IMR-90 (cell line): ENCODE data around the gene ZBTB26. TPM values are rescaled to one million over a fixed set of nuclear protein-coding genes. Genes with fewer than 3 reads are reported as not detected.

Source experiments
- ATAC-seq: fragments of 200-7000 bp; cut with Tn5 transposase; 2 replicates; pipeline ENCODE4 v1.9.1; 2020; ENCODE audit warnings: low read depth, mild to moderate bottlenecking, moderate library complexity
- BruUV-seq: library from RNA; stranded (reverse); fragments of 400-500 nt; replicated peaks from 2 replicates; lab custom pipeline; 2021; lab: Mats Ljungman, UMichigan
- CTCF ChIA-PET: fragments of 300-600 bp; formaldehyde crosslinking; extraction: SDS; loops from one replicate; lab custom pipeline; 2021; ENCODE audit warnings: antibody characterized with exemption; lab: Yijun Ruan, JAX
- POLR2A ChIA-PET: fragments of 300-600 bp; sonication (Branson Sonifier 250); formaldehyde crosslinking; loops from one replicate; lab custom pipeline; 2022; ENCODE audit warnings: antibody characterized with exemption; ENCODE audit not compliant: unreplicated experiment; lab: Charles Lee
- DNase-seq: peaks from one replicate; pipeline ENCODE4 v3.0.0; 2013
- H2AFZ ChIP-seq: replicated peaks from 2 replicates; pipeline ENCODE3; 2013; ENCODE audit warnings: low read length, mild to moderate bottlenecking; ENCODE audit not compliant: poor library complexity
- H2AK5ac ChIP-seq: 2 replicates; pipeline ENCODE4 v1.6.1; 2013; ENCODE audit warnings: low read depth, low read length, inconsistent platforms
- H2AK9ac ChIP-seq: replicated peaks from 2 replicates; pipeline ENCODE3; 2013; ENCODE audit warnings: mild to moderate bottlenecking, low read depth, low read length, moderate library complexity; ENCODE audit not compliant: poor library complexity
- H2BK120ac ChIP-seq: 2 replicates; pipeline ENCODE4 v1.6.1; 2013; ENCODE audit warnings: low read depth, low read length, inconsistent platforms
- H2BK15ac ChIP-seq: 3 replicates; pipeline ENCODE4 v1.6.1; 2013; ENCODE audit warnings: low read depth, low read length, inconsistent platforms
- H2BK20ac ChIP-seq: 2 replicates; pipeline ENCODE4 v1.6.1; 2013; ENCODE audit warnings: low read depth, mild to moderate bottlenecking, inconsistent platforms, low read length, moderate library complexity
- H2BK5ac ChIP-seq: 2 replicates; pipeline ENCODE4 v1.6.1; 2013; ENCODE audit warnings: mild to moderate bottlenecking, low read depth, low read length, inconsistent platforms; ENCODE audit not compliant: poor library complexity, severe bottlenecking
- H3K14ac ChIP-seq: replicated peaks from 2 replicates; pipeline ENCODE4 v1.6.1; 2013; ENCODE audit warnings: low read depth, low read length, inconsistent platforms
- H3K18ac ChIP-seq: 2 replicates; pipeline ENCODE4 v1.6.1; 2013; ENCODE audit warnings: low read depth, low read length, control low read depth
- H3K23ac ChIP-seq: 2 replicates; pipeline ENCODE4 v1.6.1; 2013; ENCODE audit warnings: low read depth, low read length, inconsistent platforms
- H3K27ac ChIP-seq: 2 replicates; pipeline ENCODE4 v1.5.1; 2013; ENCODE audit warnings: mild to moderate bottlenecking, control low read depth, low read length; ENCODE audit not compliant: insufficient read depth
- H3K27me3 ChIP-seq: 2 replicates; pipeline ENCODE4 v1.6.1; 2013; ENCODE audit warnings: low read length; ENCODE audit not compliant: control insufficient read depth, insufficient read depth
- H3K36me3 ChIP-seq: 2 replicates; pipeline ENCODE4 v1.6.1; 2013; ENCODE audit warnings: low read length, mixed read lengths; ENCODE audit not compliant: control insufficient read depth, insufficient read depth
- H3K4ac ChIP-seq: 2 replicates; pipeline ENCODE4 v1.6.1; 2013; ENCODE audit warnings: low read depth, low read length, inconsistent platforms
- H3K4me1 ChIP-seq: 2 replicates; pipeline ENCODE4 v1.6.1; 2013; ENCODE audit warnings: low read length, mixed read lengths; ENCODE audit not compliant: control insufficient read depth, insufficient read depth
- H3K4me2 ChIP-seq: 2 replicates; pipeline ENCODE4 v1.6.1; 2013; ENCODE audit warnings: low read depth, mild to moderate bottlenecking, control low read depth, low read length, moderate library complexity
- H3K4me3 ChIP-seq: 2 replicates; pipeline ENCODE4 v1.5.1; 2013; ENCODE audit warnings: low read depth, mild to moderate bottlenecking, control low read depth, low read length, moderate library complexity; ENCODE audit not compliant: insufficient read depth
- H3K56ac ChIP-seq: 2 replicates; pipeline ENCODE4 v1.6.1; 2013; ENCODE audit warnings: low read length, inconsistent platforms; ENCODE audit not compliant: insufficient read depth; ENCODE audit errors: extremely low read depth
- H3K79me1 ChIP-seq, 2 experiments: 2 replicates each; pipeline ENCODE4 v1.6.1; 2013; ENCODE audit warnings: low read length in 2 of 2, inconsistent platforms in 1 of 2, low read depth in 1 of 2
- H3K9ac ChIP-seq: 2 replicates; pipeline ENCODE4 v1.6.1; 2013; ENCODE audit warnings: low read depth, low read length, control low read depth
- H3K9me1 ChIP-seq: 2 replicates; pipeline ENCODE4 v1.6.1; 2013; ENCODE audit warnings: low read length, inconsistent platforms; ENCODE audit not compliant: insufficient read depth
- H3K9me3 ChIP-seq: 2 replicates; pipeline ENCODE4 v1.6.1; 2013; ENCODE audit warnings: low read length; ENCODE audit not compliant: control insufficient read depth, insufficient read depth
- H4K20me1 ChIP-seq: 2 replicates; pipeline ENCODE4 v1.6.1; 2013; ENCODE audit warnings: low read length, inconsistent platforms; ENCODE audit not compliant: insufficient read depth
- H4K5ac ChIP-seq: 2 replicates; pipeline ENCODE4 v1.6.1; 2013; ENCODE audit warnings: mild to moderate bottlenecking, low read depth, low read length, control low read depth
- H4K8ac ChIP-seq, 2 experiments: 2 replicates each; pipeline ENCODE4 v1.6.1; 2013; ENCODE audit warnings: low read depth in 2 of 2, low read length in 2 of 2, control low read depth in 1 of 2, inconsistent platforms in 1 of 2
- H4K91ac ChIP-seq: 2 replicates; pipeline ENCODE4 v1.6.1; 2013; ENCODE audit warnings: low read depth, low read length, inconsistent platforms; ENCODE audit not compliant: insufficient read depth
- CHD1 ChIP-seq: IDR thresholded peaks from 2 replicates; pipeline ENCODE4 v1.6.1; 2012; ENCODE audit warnings: low read depth, low read length, improper control_type of control experiment
- MXI1 ChIP-seq: IDR thresholded peaks from 2 replicates; pipeline ENCODE4 v1.6.1; 2012; ENCODE audit warnings: low read depth, mild to moderate bottlenecking, low read length, moderate library complexity, borderline replicate concordance
- POLR2A ChIP-seq: IDR thresholded peaks from 2 replicates; pipeline ENCODE4 v1.6.1; 2012; ENCODE audit warnings: mild to moderate bottlenecking, low read depth, low read length
- RAD21 ChIP-seq: IDR thresholded peaks from 2 replicates; pipeline ENCODE4 v1.6.1; 2012; ENCODE audit warnings: low read length, improper control_type of control experiment
- RCOR1 ChIP-seq: IDR thresholded peaks from 2 replicates; pipeline ENCODE4 v1.6.1; 2012; ENCODE audit warnings: mild to moderate bottlenecking, low read length, improper control_type of control experiment; ENCODE audit not compliant: insufficient replicate concordance
- RFX5 ChIP-seq: IDR thresholded peaks from 2 replicates; pipeline ENCODE4 v1.8.0; 2012; ENCODE audit warnings: low read depth, mild to moderate bottlenecking, low read length, moderate library complexity
- WGBS, 2 experiments: methylation state at CpG; one replicate each; pipeline versions ENCODE4 v1.1.5 to v1.1.7; 2013; ENCODE audit warnings: missing lambda C conversion rate in 2 of 2; ENCODE audit not compliant: insufficient read length in 1 of 2; ENCODE audit errors: extremely low coverage in 2 of 2; 5-methylcytosine and 5-hydroxymethylcytosine counted together
- dilution Hi-C: fragments of 300-500 bp; cut with HindIII; formaldehyde crosslinking; loops from one replicate; pipeline ENCODE4 v1.14.3; 2018; ENCODE audit warnings: low sequenced_read_pairs; ENCODE audit not compliant: unreplicated experiment
- in situ Hi-C: fragments of 300-500 bp; cut with MboI; formaldehyde crosslinking; loops from 3 replicates; pipeline ENCODE4 v1.14.3; 2019; ENCODE audit warnings: low sequenced_read_pairs, inconsistent platforms, mixed read lengths
- intact Hi-C: fragments of 100-400 bp; cut with micrococcal nuclease; formaldehyde crosslinking; loops from 2 replicates; pipeline ENCODE4 v1.10.0; 2022
- polyA plus RNA-seq, 3 experiments: library from polyadenylated mRNA; depleted of rRNA; stranded (reverse); fragments of >200 nt; gene quantifications; 2 replicates each; pipeline ENCODE4 v1.2.3, GENCODE V29; 2012; ENCODE audit warnings: low replicate concordance in 1 of 3
- total RNA-seq: library from RNA; depleted of rRNA; stranded (reverse); fragments of >200 nt; gene quantifications from 2 replicates; pipeline ENCODE4 v1.2.3, GENCODE V29; 2012
- TF ChIP-seq, protein P1 (sequence below): conservative IDR thresholded peaks from 2 replicates; pipeline ENCODE4 v1.5.1; 2012; ENCODE audit warnings: mild to moderate bottlenecking, low read depth, low read length, improper control_type of control experiment

Gene ZBTB26
- total and polyA plus RNA-seq, 2 of the 4 experiments (the other 2 are of a cell fraction): 3.1 to 6.1 TPM

DNA sequence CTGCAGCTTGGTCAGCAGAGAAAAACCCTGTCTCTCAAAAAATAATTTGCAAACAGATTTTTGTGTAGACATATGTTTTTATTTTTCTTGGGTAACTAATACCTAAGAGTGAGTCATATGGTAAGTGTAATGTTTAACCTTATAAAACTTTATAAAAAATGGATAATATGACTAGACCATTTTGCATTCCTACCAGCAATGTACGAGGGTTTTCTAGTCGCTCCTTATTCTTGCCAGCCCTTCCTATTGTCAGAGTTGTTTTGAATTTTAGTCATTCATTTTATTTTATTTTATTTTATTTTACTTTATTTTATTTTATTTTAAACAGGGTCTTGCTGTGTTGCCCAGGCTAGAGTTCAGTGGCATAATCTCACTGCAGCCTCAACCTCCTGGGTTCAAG is 47.3 kb upstream of the ZBTB26 start:
- no TSS peak for BruUV-seq
- no peak overlapping the region for H2BK5ac ChIP-seq
- no peak overlapping the region for H2AK9ac ChIP-seq
- H3K18ac ChIP-seq: no peak overlapping the region
- H3K14ac ChIP-seq: no peak overlapping the region
- H3K9ac ChIP-seq: no peak overlapping the region
- no peak overlapping the region for H3K4me2 ChIP-seq
- WGBS, 2 experiments: no CpG with 5 or more reads among the region's 2 CpGs
- H3K79me1 ChIP-seq: peaks cover 34 to 58% of the 10 kb centered on the region in 2 experiments
- no peak overlapping the region for H3K23ac ChIP-seq
- H3K27me3 ChIP-seq: no peaks in the 10 kb centered on the region
- DNase-seq: peak; percentile 2
- no peak overlapping the region for H4K8ac ChIP-seq
- no peak overlapping the region for H3K56ac ChIP-seq
- H3K4me1 ChIP-seq: no peaks in the 10 kb centered on the region; the same call in 1 of the 2 replicates
- H3K36me3 ChIP-seq: peaks cover 4% of the 10 kb centered on the region
- no peak for TF ChIP-seq RAD21
- no peak for TF ChIP-seq RFX5
- TF ChIP-seq POLR2A: no peak
- no peak for TF ChIP-seq MXI1
- TF ChIP-seq RCOR1: no peak
- no peak for TF ChIP-seq CHD1
- TF ChIP-seq, protein P1, sequence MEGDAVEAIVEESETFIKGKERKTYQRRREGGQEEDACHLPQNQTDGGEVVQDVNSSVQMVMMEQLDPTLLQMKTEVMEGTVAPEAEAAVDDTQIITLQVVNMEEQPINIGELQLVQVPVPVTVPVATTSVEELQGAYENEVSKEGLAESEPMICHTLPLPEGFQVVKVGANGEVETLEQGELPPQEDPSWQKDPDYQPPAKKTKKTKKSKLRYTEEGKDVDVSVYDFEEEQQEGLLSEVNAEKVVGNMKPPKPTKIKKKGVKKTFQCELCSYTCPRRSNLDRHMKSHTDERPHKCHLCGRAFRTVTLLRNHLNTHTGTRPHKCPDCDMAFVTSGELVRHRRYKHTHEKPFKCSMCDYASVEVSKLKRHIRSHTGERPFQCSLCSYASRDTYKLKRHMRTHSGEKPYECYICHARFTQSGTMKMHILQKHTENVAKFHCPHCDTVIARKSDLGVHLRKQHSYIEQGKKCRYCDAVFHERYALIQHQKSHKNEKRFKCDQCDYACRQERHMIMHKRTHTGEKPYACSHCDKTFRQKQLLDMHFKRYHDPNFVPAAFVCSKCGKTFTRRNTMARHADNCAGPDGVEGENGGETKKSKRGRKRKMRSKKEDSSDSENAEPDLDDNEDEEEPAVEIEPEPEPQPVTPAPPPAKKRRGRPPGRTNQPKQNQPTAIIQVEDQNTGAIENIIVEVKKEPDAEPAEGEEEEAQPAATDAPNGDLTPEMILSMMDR: no peak
- no peaks in the 10 kb centered on the region; the same call in 1 of the 2 replicates for H4K20me1 ChIP-seq
- no peak overlapping the region for H2AFZ ChIP-seq
- H2BK20ac ChIP-seq: no peak overlapping the region
- H3K27ac ChIP-seq: no peak overlapping the region
- POLR2A ChIA-PET: no interaction called here
- H3K4ac ChIP-seq: no peak overlapping the region
- no peak overlapping the region for H3K4me3 ChIP-seq
- no peak for ATAC-seq
- no peak overlapping the region for H2BK120ac ChIP-seq
- no peaks in the 10 kb centered on the region; the same call in none of the 2 replicates for H3K9me1 ChIP-seq
- no peak overlapping the region for H2BK15ac ChIP-seq
- in situ Hi-C loops: no loop called here
- no peaks in the 10 kb centered on the region for H3K9me3 ChIP-seq
- no peak overlapping the region for H4K5ac ChIP-seq
- intact Hi-C loops: no loop called here
- CTCF ChIA-PET: interaction anchor here (0.7 kb wide), 1 partner anchor 61 kb away, joined by 3 read pairs; no protein-coding TSS in a partner anchor
- no peak overlapping the region for H4K91ac ChIP-seq
- dilution Hi-C loops: loop anchor here (25.0 kb wide), 1 partner anchor 91 kb away; no protein-coding TSS in a partner anchor
- no peak overlapping the region for H2AK5ac ChIP-seq
